ENCODE data around the gene SDE2.

DNA sequence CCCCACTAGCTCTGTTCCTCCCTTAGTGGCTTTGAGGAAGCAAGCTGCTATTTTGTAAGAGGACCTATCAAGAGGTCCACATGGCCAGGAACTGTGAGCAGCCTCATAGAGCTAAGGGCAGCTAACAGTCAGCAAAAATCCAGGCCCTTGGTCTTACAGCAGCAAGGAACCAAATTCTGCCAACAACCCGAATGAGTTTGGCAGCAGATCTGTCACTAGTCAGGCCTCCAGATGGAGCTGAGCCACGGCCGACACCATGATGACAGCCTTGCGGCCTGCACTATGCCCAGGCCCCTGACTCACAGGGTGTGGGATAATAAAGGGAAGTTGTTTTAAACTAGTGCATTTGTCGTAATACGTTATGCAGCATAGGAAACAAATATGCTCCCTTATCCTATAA lies 35.3 kb upstream of the SDE2 start:
- TF ChIP-seq EZH2 (IDR thresholded peaks at IDR 0.05; ENCODE audit: borderline replicate concordance, low read length) = no peak
- TF ChIP-seq, protein P1, sequence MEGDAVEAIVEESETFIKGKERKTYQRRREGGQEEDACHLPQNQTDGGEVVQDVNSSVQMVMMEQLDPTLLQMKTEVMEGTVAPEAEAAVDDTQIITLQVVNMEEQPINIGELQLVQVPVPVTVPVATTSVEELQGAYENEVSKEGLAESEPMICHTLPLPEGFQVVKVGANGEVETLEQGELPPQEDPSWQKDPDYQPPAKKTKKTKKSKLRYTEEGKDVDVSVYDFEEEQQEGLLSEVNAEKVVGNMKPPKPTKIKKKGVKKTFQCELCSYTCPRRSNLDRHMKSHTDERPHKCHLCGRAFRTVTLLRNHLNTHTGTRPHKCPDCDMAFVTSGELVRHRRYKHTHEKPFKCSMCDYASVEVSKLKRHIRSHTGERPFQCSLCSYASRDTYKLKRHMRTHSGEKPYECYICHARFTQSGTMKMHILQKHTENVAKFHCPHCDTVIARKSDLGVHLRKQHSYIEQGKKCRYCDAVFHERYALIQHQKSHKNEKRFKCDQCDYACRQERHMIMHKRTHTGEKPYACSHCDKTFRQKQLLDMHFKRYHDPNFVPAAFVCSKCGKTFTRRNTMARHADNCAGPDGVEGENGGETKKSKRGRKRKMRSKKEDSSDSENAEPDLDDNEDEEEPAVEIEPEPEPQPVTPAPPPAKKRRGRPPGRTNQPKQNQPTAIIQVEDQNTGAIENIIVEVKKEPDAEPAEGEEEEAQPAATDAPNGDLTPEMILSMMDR (conservative IDR thresholded peaks at IDR 0.05 in 1 of 2, IDR thresholded peaks at IDR 0.05 in 1 of 2; ENCODE audit: extremely low read depth in 1 of 2, insufficient read depth in 1 of 2, low read depth in 1 of 2, low read length in 2 of 2) = no peak

Data from mammary epithelial cell (primary cell).